Endothelial cell (in vitro differentiated cells): ENCODE results near the gene EVPLL. TPM values are rescaled to one million over a fixed set of nuclear protein-coding genes. Genes with fewer than 3 reads are reported as not detected.

ENCODE experiments used
- DNase-seq: peaks from one replicate; pipeline ENCODE4 v3.0.0; 2021; ENCODE audit warnings: low spot score
- H3K27ac Mint-ChIP-seq: one replicate; pipeline ENCODE4 v1.8.0; 2021; ENCODE audit warnings: mixed read lengths, inconsistent platforms; ENCODE audit not compliant: unreplicated experiment
- H3K27me3 Mint-ChIP-seq: one replicate; pipeline ENCODE4 v1.8.0; 2021; ENCODE audit warnings: mild to moderate bottlenecking, moderate library complexity, mixed read lengths, inconsistent platforms; ENCODE audit not compliant: unreplicated experiment
- H3K36me3 Mint-ChIP-seq: one replicate; pipeline ENCODE4 v1.8.0; 2021; ENCODE audit warnings: mild to moderate bottlenecking, low read depth, mixed read lengths, inconsistent platforms; ENCODE audit not compliant: unreplicated experiment
- H3K4me1 Mint-ChIP-seq: one replicate; pipeline ENCODE4 v1.8.0; 2021; ENCODE audit warnings: mild to moderate bottlenecking, mixed read lengths, inconsistent platforms; ENCODE audit not compliant: unreplicated experiment
- H3K4me3 Mint-ChIP-seq: one replicate; pipeline ENCODE4 v1.8.0; 2021; ENCODE audit warnings: mild to moderate bottlenecking, mixed read lengths, inconsistent platforms; ENCODE audit not compliant: unreplicated experiment
- H3K9me3 Mint-ChIP-seq: one replicate; pipeline ENCODE4 v1.8.0; 2021; ENCODE audit warnings: mixed read lengths, inconsistent platforms; ENCODE audit not compliant: unreplicated experiment
- total RNA-seq: library from RNA; stranded (reverse); fragmentation: NEBNext Ultra II Directional; extraction: Animal tissue kit (Norgen Biotek cat#: 25700); gene quantifications from one replicate; pipeline ENCODE4 v1.2.1, GENCODE V29; 2021; ENCODE audit not compliant: unreplicated experiment
- TF ChIP-seq, protein P1 (sequence below): fragments of 200-600 bp; sonication (generic); IDR thresholded peaks from one replicate; pipeline ENCODE4 v1.5.0; 2021; ENCODE audit warnings: antibody characterized with exemption; ENCODE audit not compliant: unreplicated experiment

Gene EVPLL
- total RNA-seq, 1 donor from 2014 or later = not detected

DNA sequence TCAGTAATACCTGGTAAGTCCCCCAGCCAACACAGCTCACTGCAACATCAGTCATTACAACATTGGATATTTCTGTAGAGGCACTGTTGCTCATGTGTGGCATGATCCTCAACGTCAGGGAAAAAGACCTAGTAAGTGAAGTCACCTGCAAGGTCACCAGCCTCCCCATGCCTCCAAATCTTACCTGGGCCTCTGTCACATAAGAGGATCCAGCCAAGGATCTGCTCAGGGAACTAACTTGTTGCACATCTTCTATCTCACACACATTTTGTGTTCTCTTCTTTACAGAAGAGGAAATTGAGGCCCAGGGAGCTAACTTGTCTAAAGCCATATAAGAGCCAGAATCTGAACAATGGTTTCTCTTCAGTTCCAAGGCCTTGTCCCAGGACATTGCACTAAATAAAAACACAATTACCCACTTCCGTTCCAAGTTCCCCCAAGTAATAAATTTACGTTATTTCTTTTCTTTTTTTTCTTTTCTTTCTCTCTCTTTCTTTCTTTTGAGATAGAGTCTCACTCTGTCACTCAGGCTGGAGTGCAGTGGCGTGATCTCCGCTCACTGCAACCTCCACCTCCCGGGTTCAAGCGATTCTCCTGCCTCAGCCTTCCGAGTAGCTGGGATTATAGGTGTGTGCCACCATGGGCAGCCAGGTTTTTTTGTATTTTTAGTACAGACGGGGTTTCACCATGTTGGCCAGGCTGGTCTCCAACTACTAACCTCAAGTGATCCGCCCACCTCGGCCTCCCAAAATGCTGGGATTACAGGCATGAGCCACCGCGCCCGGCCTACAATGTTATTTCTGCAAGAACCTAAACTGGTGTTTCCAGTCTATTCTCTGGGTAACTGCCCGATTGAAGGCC is 15.5 kb upstream of the EVPLL start:
- Mint-ChIP-seq H3K9me3 (no peaks in the 10 kb centered on the region), H3K27me3 (no peaks in the 10 kb centered on the region), H3K4me3 (peak overlapping the region; percentile 93), H3K27ac (peak overlapping the region; percentile 36), H3K4me1 (peaks cover 7% of the 10 kb centered on the region), H3K36me3 (no peaks in the 10 kb centered on the region)
- TF ChIP-seq, protein P1, sequence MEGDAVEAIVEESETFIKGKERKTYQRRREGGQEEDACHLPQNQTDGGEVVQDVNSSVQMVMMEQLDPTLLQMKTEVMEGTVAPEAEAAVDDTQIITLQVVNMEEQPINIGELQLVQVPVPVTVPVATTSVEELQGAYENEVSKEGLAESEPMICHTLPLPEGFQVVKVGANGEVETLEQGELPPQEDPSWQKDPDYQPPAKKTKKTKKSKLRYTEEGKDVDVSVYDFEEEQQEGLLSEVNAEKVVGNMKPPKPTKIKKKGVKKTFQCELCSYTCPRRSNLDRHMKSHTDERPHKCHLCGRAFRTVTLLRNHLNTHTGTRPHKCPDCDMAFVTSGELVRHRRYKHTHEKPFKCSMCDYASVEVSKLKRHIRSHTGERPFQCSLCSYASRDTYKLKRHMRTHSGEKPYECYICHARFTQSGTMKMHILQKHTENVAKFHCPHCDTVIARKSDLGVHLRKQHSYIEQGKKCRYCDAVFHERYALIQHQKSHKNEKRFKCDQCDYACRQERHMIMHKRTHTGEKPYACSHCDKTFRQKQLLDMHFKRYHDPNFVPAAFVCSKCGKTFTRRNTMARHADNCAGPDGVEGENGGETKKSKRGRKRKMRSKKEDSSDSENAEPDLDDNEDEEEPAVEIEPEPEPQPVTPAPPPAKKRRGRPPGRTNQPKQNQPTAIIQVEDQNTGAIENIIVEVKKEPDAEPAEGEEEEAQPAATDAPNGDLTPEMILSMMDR = no peak
- DNase-seq = no peak

DNA sequence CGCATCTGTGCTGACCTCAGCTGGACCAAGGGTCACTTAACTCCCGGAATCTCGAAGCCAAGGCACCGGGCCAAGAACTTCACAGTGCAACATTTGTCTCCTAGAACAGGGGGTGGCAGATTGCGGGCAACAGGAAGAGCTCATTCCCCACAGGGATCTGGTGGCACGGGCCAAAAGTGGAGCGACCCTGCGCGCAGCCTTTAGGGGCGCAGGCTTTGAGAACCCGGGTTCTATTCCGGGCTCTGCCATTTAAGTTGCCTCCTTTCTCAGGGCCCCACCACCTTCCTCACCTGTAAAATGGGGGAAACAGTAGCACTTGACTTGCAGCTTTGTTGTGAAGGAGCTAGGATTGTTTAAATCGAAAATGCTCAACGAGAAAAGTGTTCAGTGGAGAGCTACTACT is 14.9 kb upstream of the EVPLL start:
- TF ChIP-seq, protein P1 = no peak
- peak overlapping the region; percentile 36 for H3K27ac Mint-ChIP-seq
- H3K27me3 Mint-ChIP-seq = no peaks in the 10 kb centered on the region
- no peaks in the 10 kb centered on the region for H3K9me3 Mint-ChIP-seq
- peak; percentile 11 for DNase-seq
- peaks cover 7% of the 10 kb centered on the region for H3K4me1 Mint-ChIP-seq
- H3K4me3 Mint-ChIP-seq = peak overlapping the region; percentile 93
- H3K36me3 Mint-ChIP-seq = no peaks in the 10 kb centered on the region

DNA sequence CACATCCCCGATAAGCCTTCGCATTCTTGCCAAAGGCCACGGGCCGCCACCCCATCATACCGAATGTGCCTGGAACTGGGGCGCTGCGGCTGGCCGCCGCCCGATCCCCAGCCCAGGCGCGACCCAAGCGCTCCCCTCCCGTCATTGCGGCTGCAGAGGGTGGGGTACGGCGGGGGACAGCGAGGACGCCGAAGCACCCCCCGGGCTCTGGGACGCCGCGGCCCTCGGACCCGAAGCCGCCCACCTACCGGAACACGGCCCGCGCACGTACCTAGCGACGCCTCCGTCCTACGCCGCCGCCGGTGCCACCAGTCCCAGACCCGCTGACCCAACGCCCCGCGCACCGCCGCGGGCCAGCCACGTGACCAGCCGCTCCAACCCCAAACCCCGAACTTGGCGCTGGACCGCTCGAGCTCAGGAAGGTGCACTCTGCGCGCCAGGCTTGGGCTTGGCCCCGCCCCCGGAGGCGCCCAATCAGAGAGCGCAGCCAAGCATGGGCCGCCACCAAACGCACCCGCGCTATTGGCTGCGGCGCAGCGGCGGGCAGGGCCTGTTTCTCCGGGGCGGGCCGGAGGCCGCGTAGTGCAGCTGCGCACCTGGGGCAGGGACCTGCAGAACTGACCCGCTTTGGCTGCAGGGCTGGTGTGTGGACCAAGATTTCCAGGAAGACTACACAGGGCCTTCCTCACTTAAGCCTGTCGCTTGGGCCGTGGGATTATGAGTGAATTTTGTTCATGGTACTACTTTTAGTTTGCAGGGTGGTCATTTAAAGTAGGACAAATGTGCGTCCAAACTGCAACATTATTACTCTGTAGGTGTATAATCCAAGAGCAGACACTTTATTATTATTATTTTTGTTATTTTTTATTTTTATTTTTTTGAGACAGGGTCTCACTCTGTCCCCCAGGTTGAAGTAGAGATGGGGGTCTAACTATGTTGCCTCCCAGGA is 14.2 kb upstream of the EVPLL start, which contains the start of gene SHMT1:
Gene SHMT1 (minus strand): TSS at position 450 of the 949 bp plus-strand sequence. CDS start 7,569 bp downstream, outside the sequence.
- H3K4me1 Mint-ChIP-seq = peaks cover 7% of the 10 kb centered on the region
- H3K4me3 Mint-ChIP-seq = peak within 1 kb of the TSS; percentile 93
- TF ChIP-seq, protein P1 = no peak
- no peaks in the 10 kb centered on the region for H3K27me3 Mint-ChIP-seq
- peak within 1 kb of the TSS; percentile 36 for H3K27ac Mint-ChIP-seq
- H3K9me3 Mint-ChIP-seq = no peaks in the 10 kb centered on the region
- H3K36me3 Mint-ChIP-seq = no peaks in the 10 kb centered on the region
- DNase-seq = peak; percentile 91

DNA sequence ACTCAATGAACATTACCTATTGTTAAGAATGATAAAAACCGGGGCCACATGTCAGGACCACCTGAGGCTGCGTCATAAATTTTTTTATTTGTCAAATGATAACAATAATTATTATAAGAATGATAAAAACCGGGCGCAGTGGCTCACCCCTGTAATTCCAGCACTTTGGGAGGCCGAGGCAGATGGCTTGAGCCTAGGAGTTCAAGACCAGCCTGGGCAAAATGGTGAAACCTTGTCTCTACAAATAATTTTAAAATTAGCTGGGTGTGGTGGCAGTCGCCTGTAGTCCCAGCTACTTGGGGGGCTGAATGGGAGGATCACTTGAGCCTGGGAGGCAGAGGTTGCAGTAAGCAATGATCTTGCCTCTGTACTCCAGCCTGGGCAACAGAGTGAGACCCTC is 13.4 kb upstream of the EVPLL start:
- Mint-ChIP-seq H3K27ac (no peak overlapping the region), H3K27me3 (no peaks in the 10 kb centered on the region), H3K9me3 (no peaks in the 10 kb centered on the region), H3K4me3 (no peak overlapping the region), H3K4me1 (peaks cover 7% of the 10 kb centered on the region), H3K36me3 (no peaks in the 10 kb centered on the region)
- DNase-seq = no peak
- TF ChIP-seq, protein P1 = no peak
